Stimulated activated naive B cell treated with anti-CD40 and anti-IgM and Interleukin-4, amounts not matched to agents 10 μg/mL and 1 μg/mL and 100 μg/mL, for 72 hours (primary cell): Measurements from ENCODE around the gene LSM12.
A peak's percentile ranks its signal among the peaks of the same experiment; 100 is the strongest.

Experiments
- ATAC-seq, 2 donors: fragments of 150-1000 bp; cut with Tn5 transposase; replicated peaks; 2 replicates each; pipeline ENCODE4 v1.10.0; 2021; ENCODE audit warnings: moderate library complexity in 1 of 2
- DNase-seq: peaks from one replicate; pipeline ENCODE4 v3.0.0; 2021
- H3K27ac Mint-ChIP-seq: one replicate; pipeline ENCODE4 v1.8.0; 2022; ENCODE audit warnings: mild to moderate bottlenecking, mixed read lengths
- H3K27me3 Mint-ChIP-seq, 2 donors: one replicate each; pipeline ENCODE4 v1.8.0; 2022; ENCODE audit warnings: mixed read lengths in 2 of 2
- H3K36me3 Mint-ChIP-seq, 2 donors: one replicate each; pipeline ENCODE4 v1.8.0; 2022; ENCODE audit warnings: mixed read lengths in 2 of 2, mild to moderate bottlenecking in 1 of 2
- H3K4me1 Mint-ChIP-seq, 2 donors: one replicate each; pipeline ENCODE4 v1.8.0; 2022; ENCODE audit warnings: mixed read lengths in 2 of 2, mild to moderate bottlenecking in 1 of 2
- H3K4me3 Mint-ChIP-seq, 2 donors: one replicate each; pipeline ENCODE4 v1.8.0; 2022; ENCODE audit warnings: mild to moderate bottlenecking in 2 of 2, mixed read lengths in 2 of 2, moderate library complexity in 1 of 2
- H3K9me3 Mint-ChIP-seq, 2 donors: one replicate each; pipeline ENCODE4 v1.8.0; 2022; ENCODE audit warnings: mixed read lengths in 2 of 2, mild to moderate bottlenecking in 1 of 2

Gene LSM12

DNA sequence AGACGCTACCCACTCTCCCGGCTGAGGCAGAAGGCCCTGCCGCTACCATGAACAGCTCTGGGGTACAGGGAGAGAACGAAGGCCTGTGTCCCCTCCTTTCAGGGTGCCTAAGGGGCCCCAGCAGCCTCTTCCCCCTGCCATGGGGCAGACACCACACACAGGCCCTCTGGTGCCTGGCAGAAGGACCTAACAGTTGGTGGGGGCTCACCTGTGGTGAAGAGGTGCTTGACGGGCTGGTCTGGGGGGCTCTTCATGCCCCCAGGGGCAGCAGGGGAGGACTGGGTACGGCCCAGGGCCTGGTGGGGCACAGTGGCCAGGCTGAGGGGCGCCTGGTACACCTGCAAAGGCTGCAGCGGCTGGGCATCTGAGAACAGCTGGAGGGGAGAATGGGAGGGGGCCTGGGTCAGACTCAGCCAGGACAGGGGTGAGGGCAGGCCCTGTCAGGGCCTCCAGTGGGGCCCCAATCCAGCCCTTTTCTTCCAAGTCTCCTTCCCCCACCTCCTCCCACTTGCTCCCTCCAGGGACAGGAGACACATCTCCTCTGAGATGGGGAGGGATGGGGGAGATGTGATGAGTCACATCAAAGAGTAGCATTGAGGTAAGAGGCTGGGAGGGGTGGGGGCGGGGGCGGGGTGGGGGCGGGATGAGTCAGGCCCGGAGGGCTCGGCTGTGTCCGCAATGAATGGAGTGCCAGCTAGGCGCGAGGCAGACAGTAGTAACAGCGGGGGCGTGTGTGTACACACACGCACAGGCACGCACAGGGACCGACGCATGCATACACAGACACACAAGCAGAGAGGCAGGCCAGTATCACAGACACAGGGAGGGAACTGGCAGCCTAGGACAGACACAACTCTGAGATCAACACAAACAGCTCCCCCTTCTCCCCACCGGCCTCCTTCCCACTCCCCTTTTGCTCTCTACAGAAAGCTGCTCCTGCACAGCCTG lies 20.2 kb upstream of the LSM12 start:
- H3K9me3 Mint-ChIP-seq = no peaks in the 10 kb centered on the region
- DNase-seq (no peak), ATAC-seq (no peak)
- H3K4me3 Mint-ChIP-seq = no peak overlapping the region
- peaks cover 43 to 49% of the 10 kb centered on the region in 2 donors for H3K36me3 Mint-ChIP-seq
- no peaks in the 10 kb centered on the region for H3K27me3 Mint-ChIP-seq
- no peak overlapping the region for H3K27ac Mint-ChIP-seq
- H3K4me1 Mint-ChIP-seq = peaks cover 13 to 15% of the 10 kb centered on the region in 2 donors

- Mint-ChIP-seq H3K36me3 (peaks cover 40 to 45% of the 10 kb centered on the region in 2 donors), H3K27me3 (no peaks in the 10 kb centered on the region), H3K4me1 (peaks cover 13 to 15% of the 10 kb centered on the region in 2 donors), H3K9me3 (no peaks in the 10 kb centered on the region), H3K4me3 (no peak overlapping the region), H3K27ac (peak overlapping the region; percentile 66)
- ATAC-seq = no peak
- DNase-seq = no peak
These were observed 19.4 kb upstream of the LSM12 start for GRCh38 chr17:44085908-44086307.

DNA sequence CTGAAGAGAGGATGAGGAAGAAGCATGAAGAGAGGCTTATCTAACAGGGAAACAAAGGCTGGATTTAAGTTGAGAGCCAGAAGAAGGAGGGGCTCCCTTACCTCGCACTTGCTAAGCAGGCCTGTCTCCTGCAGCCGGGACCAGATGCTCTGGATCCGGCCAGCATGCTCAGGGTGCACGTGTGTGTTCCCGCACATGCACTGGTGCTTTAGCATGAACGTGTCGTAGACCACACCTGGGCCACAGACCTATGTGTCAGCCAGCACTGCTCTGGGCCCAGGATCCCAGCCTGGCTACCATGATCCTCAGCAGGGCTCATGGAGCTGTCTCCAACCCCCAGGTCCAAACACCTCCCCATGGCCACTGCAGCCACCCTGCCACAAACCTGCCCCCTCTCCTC lies 18.4 kb upstream of the LSM12 start:
- no peaks in the 10 kb centered on the region for H3K9me3 Mint-ChIP-seq
- H3K27ac Mint-ChIP-seq = peak overlapping the region; percentile 47
- DNase-seq = no peak
- H3K36me3 Mint-ChIP-seq = peaks cover 48 to 51% of the 10 kb centered on the region in 2 donors
- peaks cover 19 to 20% of the 10 kb centered on the region in 2 donors for H3K4me1 Mint-ChIP-seq
- ATAC-seq = no peak
- no peaks in the 10 kb centered on the region for H3K27me3 Mint-ChIP-seq
- H3K4me3 Mint-ChIP-seq = no peak overlapping the region

- DNase-seq (no peak), ATAC-seq (peak; percentile 62 to 68)
- Mint-ChIP-seq H3K4me1 (peaks cover 21 to 24% of the 10 kb centered on the region in 2 donors), H3K4me3 (no peak overlapping the region), H3K27me3 (no peaks in the 10 kb centered on the region), H3K27ac (no peak overlapping the region), H3K9me3 (no peaks in the 10 kb centered on the region), H3K36me3 (peaks cover 52 to 53% of the 10 kb centered on the region in 2 donors)
These were observed 17.7 kb upstream of the LSM12 start for GRCh38 chr17:44084131-44084538.

GRCh38 chr17:44083250-44083849 lies 16.9 kb upstream of the LSM12 start:
- Mint-ChIP-seq H3K36me3 (peaks cover 49 to 52% of the 10 kb centered on the region in 2 donors), H3K9me3 (no peaks in the 10 kb centered on the region)
- no peak for ATAC-seq

DNA sequence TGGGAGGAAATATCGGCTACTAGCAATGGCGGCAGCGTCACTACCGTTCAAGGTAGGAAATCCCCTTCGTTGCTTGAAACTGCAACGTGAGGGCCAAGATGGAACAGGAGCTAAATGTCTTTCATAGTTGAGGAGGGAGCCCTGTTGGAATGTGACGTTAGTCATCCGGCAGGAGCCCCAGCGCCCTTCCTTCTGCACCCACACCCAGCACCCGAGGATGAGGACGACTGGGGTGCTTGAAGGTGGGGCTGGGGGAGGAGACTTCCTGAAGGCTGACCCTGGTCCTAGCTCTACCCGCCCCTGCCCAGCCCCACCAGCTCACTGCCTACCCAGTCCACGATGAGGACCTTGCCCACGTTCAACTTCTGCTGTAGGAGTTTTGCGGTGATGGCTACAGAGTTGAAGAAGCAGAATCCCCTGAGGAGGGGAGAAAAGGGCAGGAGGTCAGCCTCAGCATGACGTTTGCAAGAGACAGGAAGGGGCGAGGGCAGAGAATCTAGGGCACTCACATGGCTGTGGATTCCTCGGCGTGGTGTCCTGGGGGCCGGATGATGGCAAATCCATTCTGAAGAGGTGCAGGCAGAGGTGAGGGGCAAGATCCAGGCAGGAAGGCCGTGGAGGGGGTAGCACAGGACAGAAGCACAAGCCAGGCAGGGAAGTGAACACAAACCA lies 15.9 kb upstream of the LSM12 start:
- ATAC-seq (no peak), DNase-seq (no peak)
- Mint-ChIP-seq H3K27me3 (no peaks in the 10 kb centered on the region), H3K36me3 (peaks cover 43 to 51% of the 10 kb centered on the region in 2 donors), H3K9me3 (no peaks in the 10 kb centered on the region), H3K4me3 (no peak overlapping the region), H3K4me1 (peaks cover 17 to 21% of the 10 kb centered on the region in 2 donors), H3K27ac (peak overlapping the region; percentile 48)

More at GRCh38 chr17:44083250-44083849, 16.9 kb upstream of the LSM12 start:
- no peak for DNase-seq
- Mint-ChIP-seq H3K4me3 (no peak overlapping the region), H3K27ac (peak overlapping the region; percentile 37), H3K4me1 (peaks cover 18 to 24% of the 10 kb centered on the region in 2 donors), H3K27me3 (no peaks in the 10 kb centered on the region)

DNA sequence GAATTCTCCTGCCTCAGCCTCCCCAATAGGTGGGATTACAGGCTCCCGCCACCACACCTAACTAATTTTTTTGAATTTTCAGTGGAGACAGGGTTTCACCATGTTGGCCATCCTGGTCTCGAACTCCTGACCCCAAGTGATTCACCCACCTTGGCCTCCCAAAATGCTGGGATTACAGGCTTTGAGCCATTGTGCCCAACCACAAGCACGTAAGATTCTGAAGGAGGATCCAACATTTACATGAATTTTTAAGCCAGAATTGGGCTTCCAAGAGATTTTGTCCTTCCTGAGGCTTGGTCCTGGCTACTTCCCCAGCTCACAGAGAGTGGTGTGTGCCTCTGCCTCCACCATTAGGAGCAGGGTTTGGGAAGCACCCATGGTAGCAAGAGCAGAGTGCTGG lies 15.2 kb upstream of the LSM12 start:
- Mint-ChIP-seq H3K36me3 (peaks cover 41 to 48% of the 10 kb centered on the region in 2 donors), H3K4me3 (no peak overlapping the region), H3K4me1 (peaks cover 13 to 15% of the 10 kb centered on the region in 2 donors), H3K27ac (peak overlapping the region; percentile 56), H3K27me3 (no peaks in the 10 kb centered on the region), H3K9me3 (no peaks in the 10 kb centered on the region)
- ATAC-seq = no peak
- no peak for DNase-seq

DNA sequence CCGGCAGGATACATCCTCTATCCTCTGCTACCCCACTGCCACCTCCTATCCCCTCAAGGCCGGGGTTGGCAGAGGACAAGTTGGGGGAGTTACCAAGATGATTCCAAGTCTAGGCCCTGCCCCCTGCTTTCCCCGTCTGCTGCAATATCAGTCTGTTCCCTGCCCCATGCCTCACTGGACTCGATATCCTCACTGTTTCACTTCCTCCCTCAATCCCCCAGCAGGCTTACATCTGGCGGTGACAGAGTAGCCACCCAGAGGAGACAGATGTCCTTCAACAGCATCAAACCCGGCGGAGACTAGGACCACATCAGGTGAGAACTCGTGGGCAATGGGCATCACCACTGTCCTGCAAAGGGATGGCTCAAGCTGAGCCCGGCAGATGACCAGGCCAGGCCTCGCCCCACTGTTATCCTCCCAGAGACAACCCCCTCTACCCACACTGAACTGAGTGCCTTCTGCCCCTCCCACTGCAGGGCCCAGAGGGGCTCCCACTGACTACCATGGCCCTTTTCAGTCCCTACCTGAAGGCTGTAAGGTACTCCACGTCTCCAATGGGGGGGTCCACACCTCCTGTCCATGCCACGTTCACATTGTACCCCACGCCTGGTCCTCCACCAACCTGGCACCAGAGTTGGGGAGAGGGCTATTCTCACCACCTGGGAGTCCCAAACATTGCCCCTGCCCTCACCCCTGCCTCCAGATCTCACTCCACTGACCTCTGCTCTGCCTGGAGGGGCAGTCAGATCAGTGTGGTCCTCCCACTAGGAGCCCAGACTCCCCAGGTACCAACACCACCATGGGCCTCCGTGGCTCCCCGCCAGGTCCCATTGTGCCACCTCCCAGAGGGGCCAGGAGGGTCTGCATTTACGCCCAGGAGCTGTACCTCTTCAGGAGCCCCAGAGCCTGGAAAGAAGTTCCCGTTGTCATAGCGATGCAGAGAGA lies 13.7 kb upstream of the LSM12 start:
- Mint-ChIP-seq H3K4me1 (peaks cover 11% of the 10 kb centered on the region in 2 donors), H3K4me3 (no peak overlapping the region), H3K27ac (peak overlapping the region; percentile 76), H3K36me3 (peaks cover 49 to 59% of the 10 kb centered on the region in 2 donors), H3K9me3 (no peaks in the 10 kb centered on the region), H3K27me3 (no peaks in the 10 kb centered on the region)
- DNase-seq (no peak), ATAC-seq (peak; percentile 39 to 48)

- Mint-ChIP-seq H3K36me3 (peaks cover 50 to 68% of the 10 kb centered on the region in 2 donors), H3K9me3 (no peaks in the 10 kb centered on the region), H3K27me3 (no peaks in the 10 kb centered on the region), H3K4me1 (peaks cover 12 to 15% of the 10 kb centered on the region in 2 donors), H3K4me3 (no peak overlapping the region), H3K27ac (peak overlapping the region; percentile 32)
- DNase-seq = no peak
- ATAC-seq = no peak
These were observed 11.9 kb upstream of the LSM12 start for GRCh38 chr17:44078412-44078811.

- H3K27ac Mint-ChIP-seq = peak overlapping the region; percentile 79
- DNase-seq = no peak
- H3K27me3 Mint-ChIP-seq = no peaks in the 10 kb centered on the region
- no peak overlapping the region for H3K4me3 Mint-ChIP-seq
- ATAC-seq = no peak
- H3K36me3 Mint-ChIP-seq = peaks cover 42 to 66% of the 10 kb centered on the region in 2 donors
- H3K4me1 Mint-ChIP-seq = peaks cover 13 to 22% of the 10 kb centered on the region in 2 donors
- no peaks in the 10 kb centered on the region for H3K9me3 Mint-ChIP-seq
These were observed 11.1 kb upstream of the LSM12 start for GRCh38 chr17:44077595-44077909.

- peaks cover 38 to 62% of the 10 kb centered on the region in 2 donors for H3K36me3 Mint-ChIP-seq
- H3K4me3 Mint-ChIP-seq = no peak overlapping the region
- no peaks in the 10 kb centered on the region for H3K9me3 Mint-ChIP-seq
- no peaks in the 10 kb centered on the region for H3K27me3 Mint-ChIP-seq
- no peak for DNase-seq
- H3K27ac Mint-ChIP-seq = peak overlapping the region; percentile 79
- peaks cover 13 to 25% of the 10 kb centered on the region in 2 donors for H3K4me1 Mint-ChIP-seq
- ATAC-seq = no peak
These were observed 10.5 kb upstream of the LSM12 start for GRCh38 chr17:44076716-44077594.

DNA sequence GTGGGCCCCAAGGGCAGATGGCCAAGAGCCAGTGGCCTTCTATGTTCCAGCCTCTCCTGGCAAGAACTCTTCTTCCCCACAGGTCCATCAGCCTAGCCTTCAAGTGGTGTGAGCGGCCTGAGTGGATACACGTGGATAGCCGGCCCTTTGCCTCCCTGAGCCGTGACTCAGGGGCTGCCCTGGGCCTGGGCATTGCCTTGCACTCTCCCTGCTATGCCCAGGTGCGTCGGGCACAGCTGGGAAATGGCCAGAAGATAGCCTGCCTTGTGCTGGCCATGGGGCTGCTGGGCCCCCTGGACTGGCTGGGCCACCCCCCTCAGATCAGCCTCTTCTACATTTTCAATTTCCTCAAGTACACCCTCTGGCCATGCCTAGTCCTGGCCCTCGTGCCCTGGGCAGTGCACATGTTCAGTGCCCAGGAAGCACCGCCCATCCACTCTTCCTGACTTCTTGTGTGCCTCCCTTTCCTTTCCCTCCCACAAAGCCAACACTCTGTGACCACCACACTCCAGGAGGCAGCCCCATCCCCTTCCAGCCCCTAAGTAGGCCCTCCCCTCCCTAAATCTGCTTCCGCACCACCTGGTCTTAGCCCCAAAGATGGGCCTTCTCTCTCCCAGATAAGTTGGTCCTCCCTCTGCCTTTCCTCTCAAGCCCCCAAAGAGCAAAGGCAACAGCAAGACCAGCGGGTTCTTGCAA lies 9.3 kb upstream of the LSM12 start:
- Mint-ChIP-seq H3K27ac (peak overlapping the region; percentile 51), H3K4me3 (no peak overlapping the region)

More for the DNA sequence above, 9.3 kb upstream of the LSM12 start:
- DNase-seq (no peak), ATAC-seq (no peak)
- no peaks in the 10 kb centered on the region for H3K9me3 Mint-ChIP-seq
- H3K4me1 Mint-ChIP-seq = peaks cover 19 to 37% of the 10 kb centered on the region in 2 donors
- peaks cover 32 to 63% of the 10 kb centered on the region in 2 donors for H3K36me3 Mint-ChIP-seq
- H3K27me3 Mint-ChIP-seq = no peaks in the 10 kb centered on the region
